AG04450 (cell line): ENCODE data around the gene PGRMC1. TPM values are rescaled to one million over a fixed set of nuclear protein-coding genes. Genes with fewer than 3 reads are reported as not detected.

Experiments
- CTCF ChIA-PET: fragments of 300-600, 350-600 bp; formaldehyde crosslinking; extraction: SDS; loops from one replicate; lab custom pipeline; 2022; ENCODE audit warnings: antibody characterized with exemption, inconsistent platforms; lab: Charles Lee
- POLR2A ChIA-PET: fragments of 350-600 bp; formaldehyde crosslinking; extraction: SDS; loops from one replicate; lab custom pipeline; 2021; ENCODE audit warnings: antibody characterized with exemption, inconsistent platforms; lab: Yijun Ruan, JAX
- DNase-seq: peaks from one replicate; pipeline ENCODE4 v3.0.0-alpha.2; 2011; ENCODE audit warnings: low read depth, low spot score
- H3K27ac ChIP-seq: one replicate; pipeline ENCODE4 v1.5.1; 2012; ENCODE audit warnings: low read depth, low read length, control low read depth
- H3K27me3 ChIP-seq: one replicate; pipeline ENCODE4 v1.6.0; 2012; ENCODE audit warnings: low read length; ENCODE audit not compliant: control insufficient read depth, insufficient read depth
- H3K4me3 ChIP-seq: 2 replicates; pipeline ENCODE4 v1.5.1; 2011; ENCODE audit warnings: mild to moderate bottlenecking, low read depth, low read length, control low read depth
- H3K9me3 ChIP-seq: 2 replicates; pipeline ENCODE4 v1.5.1; 2012; ENCODE audit warnings: low read length; ENCODE audit not compliant: control insufficient read depth, insufficient read depth
- polyA minus RNA-seq: library from RNA; depleted of rRNA, polyadenylated mRNA; stranded (reverse); fragments of >200 nt; gene quantifications from 2 replicates; pipeline ENCODE4 v1.2.3, GENCODE V29; 2011; rRNA and poly(A)+ RNA removed
- polyA plus RNA-seq: library from polyadenylated mRNA; depleted of rRNA; stranded (reverse); fragments of >200 nt; gene quantifications from 2 replicates; pipeline ENCODE4 v1.2.3, GENCODE V29; 2011; rRNA removed
- TF ChIP-seq, protein P1 (sequence below): IDR thresholded peaks from 2 replicates; pipeline ENCODE4 v1.5.1; 2011; ENCODE audit warnings: low read depth, low read length, control low read depth, inconsistent platforms

Gene PGRMC1
- 76.5 and 110 TPM in 2 replicates for polyA plus RNA-seq
- 22.6 and 32.9 TPM in 2 replicates for polyA minus RNA-seq

DNA sequence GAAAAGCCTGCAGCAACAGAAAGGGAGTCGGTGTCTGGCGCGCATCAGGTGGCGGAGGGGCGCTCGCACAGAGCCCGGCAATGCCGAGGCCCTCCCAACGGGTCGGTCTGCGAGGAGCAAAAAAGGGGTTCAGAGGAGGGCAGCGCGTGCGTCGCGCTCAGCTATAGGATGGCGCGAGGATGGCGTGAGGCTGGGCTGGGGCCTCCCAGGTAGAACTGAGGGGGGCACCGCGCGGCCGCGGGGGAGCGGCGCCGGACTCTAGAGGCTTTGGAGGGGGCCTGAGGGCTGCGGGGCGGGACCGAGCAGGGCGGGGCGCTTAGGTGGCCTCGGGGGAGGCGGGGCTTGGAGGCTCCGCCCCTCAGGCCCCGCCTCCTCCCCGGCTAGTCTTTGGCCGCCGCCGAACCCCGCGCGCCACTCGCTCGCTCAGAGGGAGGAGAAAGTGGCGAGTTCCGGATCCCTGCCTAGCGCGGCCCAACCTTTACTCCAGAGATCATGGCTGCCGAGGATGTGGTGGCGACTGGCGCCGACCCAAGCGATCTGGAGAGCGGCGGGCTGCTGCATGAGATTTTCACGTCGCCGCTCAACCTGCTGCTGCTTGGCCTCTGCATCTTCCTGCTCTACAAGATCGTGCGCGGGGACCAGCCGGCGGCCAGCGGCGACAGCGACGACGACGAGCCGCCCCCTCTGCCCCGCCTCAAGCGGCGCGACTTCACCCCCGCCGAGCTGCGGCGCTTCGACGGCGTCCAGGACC, at the start of gene PGRMC1:
Gene PGRMC1 (plus strand): TSS at position 414 of the 751 bp plus-strand sequence. CDS start 79 bp downstream, at position 493.
- CTCF ChIA-PET, result no interaction called here
- DNase-seq, result peak; percentile 41
- Histone ChIP-seq H3K27ac (peak within 1 kb of the TSS; percentile 39), H3K4me3 (peak within 1 kb of the TSS; percentile 74), H3K9me3 (no peaks in the 10 kb centered on the region), H3K27me3 (peaks cover 4% of the 10 kb centered on the region)
- TF ChIP-seq, protein P1, sequence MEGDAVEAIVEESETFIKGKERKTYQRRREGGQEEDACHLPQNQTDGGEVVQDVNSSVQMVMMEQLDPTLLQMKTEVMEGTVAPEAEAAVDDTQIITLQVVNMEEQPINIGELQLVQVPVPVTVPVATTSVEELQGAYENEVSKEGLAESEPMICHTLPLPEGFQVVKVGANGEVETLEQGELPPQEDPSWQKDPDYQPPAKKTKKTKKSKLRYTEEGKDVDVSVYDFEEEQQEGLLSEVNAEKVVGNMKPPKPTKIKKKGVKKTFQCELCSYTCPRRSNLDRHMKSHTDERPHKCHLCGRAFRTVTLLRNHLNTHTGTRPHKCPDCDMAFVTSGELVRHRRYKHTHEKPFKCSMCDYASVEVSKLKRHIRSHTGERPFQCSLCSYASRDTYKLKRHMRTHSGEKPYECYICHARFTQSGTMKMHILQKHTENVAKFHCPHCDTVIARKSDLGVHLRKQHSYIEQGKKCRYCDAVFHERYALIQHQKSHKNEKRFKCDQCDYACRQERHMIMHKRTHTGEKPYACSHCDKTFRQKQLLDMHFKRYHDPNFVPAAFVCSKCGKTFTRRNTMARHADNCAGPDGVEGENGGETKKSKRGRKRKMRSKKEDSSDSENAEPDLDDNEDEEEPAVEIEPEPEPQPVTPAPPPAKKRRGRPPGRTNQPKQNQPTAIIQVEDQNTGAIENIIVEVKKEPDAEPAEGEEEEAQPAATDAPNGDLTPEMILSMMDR, result no peak
- POLR2A ChIA-PET, result no interaction called here

DNA sequence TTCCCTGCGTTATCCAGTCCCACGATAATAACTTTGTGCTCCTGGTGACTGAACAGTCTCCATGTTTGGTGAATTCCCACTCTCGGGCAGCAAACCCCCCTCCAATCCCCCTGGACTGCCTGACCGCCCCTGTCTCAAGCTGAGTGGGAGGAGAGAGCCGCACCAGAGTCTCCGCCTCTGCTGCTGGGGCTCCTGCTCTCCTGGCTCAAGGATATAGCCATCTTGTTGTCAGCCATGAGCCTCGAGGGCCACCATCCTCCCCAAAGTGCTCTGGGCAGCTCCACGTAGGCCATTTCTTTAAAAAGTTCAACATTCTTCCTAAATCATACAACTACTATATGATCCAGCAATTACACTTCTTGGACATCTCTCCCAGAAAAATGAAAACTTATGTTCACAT, 49.3 kb upstream of the PGRMC1 start:
- no peak for DNase-seq
- CTCF ChIA-PET, result no interaction called here
- H3K9me3 ChIP-seq, result no peaks in the 10 kb centered on the region
- H3K27me3 ChIP-seq, result no peaks in the 10 kb centered on the region
- POLR2A ChIA-PET, result no interaction called here
- H3K27ac ChIP-seq, result no peak overlapping the region
- TF ChIP-seq, protein P1, result no peak
- H3K4me3 ChIP-seq, result no peak overlapping the region

DNA sequence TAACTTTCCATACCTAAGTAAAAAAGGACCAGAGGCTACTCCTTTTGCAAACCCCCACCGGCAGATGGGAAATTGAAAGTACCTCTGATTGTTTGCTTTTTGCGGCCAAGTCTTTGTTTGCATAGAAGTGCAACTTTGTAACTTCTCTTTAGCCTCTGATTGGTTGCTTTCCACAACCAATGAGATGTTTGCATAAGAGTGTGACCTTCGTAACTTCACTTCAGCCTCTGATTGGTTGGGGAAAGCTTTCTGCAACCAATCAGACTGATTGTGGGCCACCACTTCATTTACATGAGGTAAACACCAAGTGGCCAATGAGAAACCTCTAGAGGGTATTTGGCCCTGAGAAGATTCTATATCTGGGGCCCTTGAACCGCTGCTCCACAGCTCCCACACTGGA, 48.8 kb upstream of the PGRMC1 start:
- TF ChIP-seq, protein P1, result no peak
- H3K27ac ChIP-seq, result no peak overlapping the region
- DNase-seq, result no peak
- ChIA-PET POLR2A (no interaction called here), CTCF (no interaction called here)
- H3K9me3 ChIP-seq, result no peaks in the 10 kb centered on the region
- no peak overlapping the region for H3K4me3 ChIP-seq
- no peaks in the 10 kb centered on the region for H3K27me3 ChIP-seq

DNA sequence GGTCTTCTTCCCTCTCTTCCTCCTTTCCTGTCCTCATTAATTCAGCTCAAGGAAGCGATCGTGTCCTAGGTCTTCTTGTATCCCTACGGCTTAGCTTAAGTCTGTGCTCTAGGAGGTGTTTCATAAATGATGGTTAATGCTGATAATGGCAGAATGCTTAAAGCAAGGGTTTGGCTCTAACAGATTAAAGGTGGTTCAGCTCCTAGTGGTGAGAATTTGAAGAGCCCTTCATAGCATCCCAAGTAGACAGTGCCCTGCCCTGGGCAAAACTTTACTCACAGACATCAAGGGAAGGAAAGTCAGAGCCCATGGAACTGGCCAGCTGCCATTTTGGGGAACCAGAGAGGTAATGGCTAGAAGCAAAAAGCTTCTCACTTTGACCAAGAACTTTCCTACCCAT, 47.0 kb upstream of the PGRMC1 start:
- TF ChIP-seq, protein P1, result no peak
- Histone ChIP-seq H3K27ac (no peak overlapping the region), H3K27me3 (no peaks in the 10 kb centered on the region), H3K4me3 (no peak overlapping the region), H3K9me3 (no peaks in the 10 kb centered on the region)
- POLR2A ChIA-PET, result no interaction called here
- CTCF ChIA-PET, result no interaction called here
- DNase-seq, result no peak

DNA sequence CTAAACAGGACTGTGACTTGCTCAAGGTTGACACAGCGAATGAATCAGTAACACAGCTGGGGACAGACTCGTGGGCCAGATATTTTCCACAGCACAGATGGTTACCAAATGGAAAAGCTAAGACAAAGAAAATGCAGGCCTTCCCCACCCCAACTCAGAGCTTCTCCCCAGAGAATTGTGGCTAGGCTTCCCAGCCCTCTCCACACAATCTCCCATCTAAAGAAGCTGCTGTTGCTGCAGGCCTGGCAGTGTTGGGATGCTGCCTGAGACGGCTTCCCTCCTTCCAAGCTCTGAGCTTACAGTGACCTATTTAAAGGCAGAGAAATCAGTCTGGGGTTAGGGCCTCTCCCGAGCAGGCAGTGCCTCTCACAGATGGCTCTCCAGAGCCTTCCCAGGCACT, 46.5 kb upstream of the PGRMC1 start:
- DNase-seq, result no peak

More for the DNA sequence above, 46.5 kb upstream of the PGRMC1 start:
- Histone ChIP-seq H3K9me3 (no peaks in the 10 kb centered on the region), H3K4me3 (no peak overlapping the region), H3K27me3 (no peaks in the 10 kb centered on the region), H3K27ac (no peak overlapping the region)
- CTCF ChIA-PET, result no interaction called here
- TF ChIP-seq, protein P1, result no peak
- POLR2A ChIA-PET, result no interaction called here
